SK-N-MC (cell line): ENCODE data around the gene PLAC8.

Experiments used
- EZH2 ChIP-seq: fragments of 200-600 bp; sonication (generic); IDR thresholded peaks from one replicate; pipeline ENCODE4 v1.6.1; 2017; ENCODE audit warnings: antibody characterized with exemption
- FOXP2 ChIP-seq: optimal IDR thresholded peaks from 2 replicates; pipeline ENCODE3; 2011; ENCODE audit warnings: mild to moderate bottlenecking, moderate library complexity; ENCODE audit not compliant: insufficient read depth; ENCODE audit errors: extremely low read length, control extremely low read depth
- POLR2AphosphoS5 ChIP-seq: IDR thresholded peaks from 2 replicates; pipeline ENCODE4 v1.6.1; 2012; ENCODE audit warnings: mild to moderate bottlenecking, low read depth, low read length, borderline replicate concordance

GRCh38 chr4:83075311-83076095, 39.0 kb downstream of the PLAC8 start:
- TF ChIP-seq POLR2AphosphoS5 (no peak), EZH2 (no peak), FOXP2 (no peak)
